HCT116 (cell line): ENCODE measurements around the gene SYCP3. TPM values are rescaled to one million over a fixed set of nuclear protein-coding genes. Genes with fewer than 3 reads are reported as not detected.

Source experiments
- ATAC-seq: fragments of 200-7000 bp; cut with Tn5 transposase; 2 replicates; pipeline ENCODE4 v1.9.1; 2020; ENCODE audit warnings: mild to moderate bottlenecking, moderate library complexity
- BruUV-seq: library from RNA; stranded (reverse); fragments of 400-500 nt; replicated peaks from 2 replicates; lab custom pipeline; 2021; lab: Mats Ljungman, UMichigan
- CTCF ChIA-PET: fragments of 300-600 bp; sonication (Branson Sonifier 250); formaldehyde crosslinking; loops from one replicate; lab custom pipeline; 2021; ENCODE audit warnings: antibody characterized with exemption; lab: Charles Lee
- POLR2A ChIA-PET: fragments of 300-600, 350-600 bp; sonication (Branson Sonifier 250); formaldehyde crosslinking; loops from one replicate; lab custom pipeline; 2021; ENCODE audit warnings: antibody characterized with exemption; lab: Charles Lee
- RAD21 ChIA-PET, 2 experiments: fragments of 300-600 bp; sonication (Branson Sonifier 250); formaldehyde crosslinking; loops; one replicate each; lab custom pipeline; 2023; ENCODE audit warnings: low total read pairs in 2 of 2; ENCODE audit not compliant: uncharacterized antibody in 2 of 2, unreplicated experiment in 2 of 2, low non-redundant PET in 1 of 2; lab: Charles Lee
- DNase-seq: peaks from one replicate; pipeline ENCODE4 v3.0.0-alpha.2; 2010; ENCODE audit warnings: low read depth, low spot score
- H2AFZ ChIP-seq: fragments of 200-600 bp; shearing (Covaris generic), sonication (generic); 2 replicates; pipeline ENCODE4 v1.6.1; 2017; ENCODE audit warnings: low read depth, mixed run types, mixed read lengths, antibody characterized with exemption, low read length; ENCODE audit not compliant: poor library complexity, severe bottlenecking
- H3K27ac ChIP-seq: 2 replicates; pipeline ENCODE4 v1.5.1; 2012; ENCODE audit warnings: low read depth, low read length
- H3K27me3 ChIP-seq: fragments of 200-600 bp; sonication (generic); 2 replicates; pipeline ENCODE4 v1.6.1; 2016; ENCODE audit warnings: mixed run types, low read length, mixed read lengths; ENCODE audit not compliant: insufficient read depth
- H3K36me3 ChIP-seq, 2 experiments: fragments of 200-500 bp in 1 of 2; fragments of 200-600 bp in 1 of 2; sonication (Bioruptor generic) in 1 of 2; sonication (generic) in 1 of 2; 2 replicates each; pipeline versions ENCODE4 v1.5.1 to v1.6.1; 2014 to 2016; ENCODE audit warnings: low read length in 2 of 2, inconsistent platforms in 1 of 2, mixed read lengths in 1 of 2, mixed run types in 1 of 2; ENCODE audit not compliant: insufficient read depth in 2 of 2, control insufficient read depth in 1 of 2
- H3K4me1 ChIP-seq, 2 experiments: fragments of 200-600 bp in 1 of 2; sonication (generic) in 1 of 2; 2 replicates each; pipeline versions ENCODE4 v1.5.1 to v1.6.1; 2012 to 2017; ENCODE audit warnings: low read length in 2 of 2, inconsistent platforms in 1 of 2, mild to moderate bottlenecking in 1 of 2, mixed read lengths in 1 of 2, mixed run types in 1 of 2, moderate library complexity in 1 of 2; ENCODE audit not compliant: insufficient read depth in 2 of 2, control insufficient read depth in 1 of 2
- H3K4me2 ChIP-seq: fragments of 200-600 bp; sonication (generic); 2 replicates; pipeline ENCODE4 v1.6.1; 2017; ENCODE audit warnings: mixed run types, low read length, mixed read lengths
- H3K4me3 ChIP-seq, 2 experiments: fragments of 200-600 bp in 1 of 2; sonication (generic) in 1 of 2; replicated peaks in 1 of 2; 2 replicates each; pipeline ENCODE4 v1.5.1; 2011 to 2016; ENCODE audit warnings: low read length in 2 of 2, control low read depth in 1 of 2, low read depth in 1 of 2, mild to moderate bottlenecking in 1 of 2, mixed read lengths in 1 of 2, mixed run types in 1 of 2
- H3K79me2 ChIP-seq: fragments of 200-600 bp; sonication (generic); 2 replicates; pipeline ENCODE4 v1.6.1; 2017; ENCODE audit warnings: mild to moderate bottlenecking, mixed run types, low read length, moderate library complexity, mixed read lengths; ENCODE audit not compliant: insufficient read depth
- H3K9ac ChIP-seq: fragments of 200-600 bp; sonication (generic); 2 replicates; pipeline ENCODE4 v1.6.1; 2016; ENCODE audit warnings: low read length, mixed read lengths
- H3K9me2 ChIP-seq: fragments of 200-600 bp; sonication (generic), shearing (Covaris generic); 2 replicates; pipeline ENCODE4 v1.6.1; 2017; ENCODE audit warnings: mixed run types, mild to moderate bottlenecking, moderate library complexity; ENCODE audit not compliant: insufficient read depth
- H3K9me3 ChIP-seq, 2 experiments: fragments of 200-500 bp in 1 of 2; fragments of 200-600 bp in 1 of 2; sonication (Bioruptor generic) in 1 of 2; sonication (generic) in 1 of 2; 2 replicates each; pipeline ENCODE4 v1.6.1; 2014 to 2017; ENCODE audit warnings: low read length in 2 of 2, mixed read lengths in 2 of 2, inconsistent platforms in 1 of 2, low read depth in 1 of 2, mild to moderate bottlenecking in 1 of 2, mixed run types in 1 of 2, moderate library complexity in 1 of 2; ENCODE audit not compliant: control insufficient read depth in 1 of 2, insufficient read depth in 1 of 2
- H4K20me1 ChIP-seq: fragments of 200-600 bp; sonication (generic), shearing (Covaris generic); 2 replicates; pipeline ENCODE4 v1.6.1; 2017; ENCODE audit warnings: mixed run types, mild to moderate bottlenecking, moderate library complexity; ENCODE audit not compliant: insufficient read depth
- CBX3 ChIP-seq: IDR thresholded peaks from 2 replicates; pipeline ENCODE4 v1.6.1; 2012; ENCODE audit warnings: low read depth
- EGR1 ChIP-seq: IDR thresholded peaks from 2 replicates; pipeline ENCODE4 v1.6.1; 2012; ENCODE audit warnings: low read depth
- ELF1 ChIP-seq: IDR thresholded peaks from 2 replicates; pipeline ENCODE4 v1.6.1; 2012; ENCODE audit warnings: low read depth, borderline replicate concordance
- EZH2 ChIP-seq: fragments of 200-600 bp; sonication (generic); IDR thresholded peaks from 2 replicates; pipeline ENCODE4 v1.6.1; 2017; ENCODE audit warnings: antibody characterized with exemption, mixed run types
- EZH2phosphoT487 ChIP-seq: fragments of 200-600 bp; IDR thresholded peaks from 2 replicates; pipeline ENCODE4 v1.6.1; 2018; ENCODE audit warnings: antibody characterized with exemption, borderline replicate concordance
- JUND ChIP-seq: IDR thresholded peaks from 2 replicates; pipeline ENCODE4 v1.6.1; 2012
- POLR2AphosphoS5 ChIP-seq: IDR thresholded peaks from 2 replicates; pipeline ENCODE4 v1.6.1; 2011; ENCODE audit warnings: mild to moderate bottlenecking, low read depth, low read length, moderate library complexity
- RAD21 ChIP-seq: IDR thresholded peaks from 2 replicates; pipeline ENCODE4 v1.6.1; 2012; ENCODE audit warnings: low read depth, mild to moderate bottlenecking
- SIN3A ChIP-seq: IDR thresholded peaks from 2 replicates; pipeline ENCODE4 v1.6.1; 2012; ENCODE audit warnings: low read depth
- SP1 ChIP-seq: IDR thresholded peaks from 2 replicates; pipeline ENCODE4 v1.6.1; 2012; ENCODE audit warnings: low read depth
- SRF ChIP-seq: IDR thresholded peaks from 2 replicates; pipeline ENCODE4 v1.6.1; 2012; ENCODE audit warnings: low read depth
- TCF7L2 ChIP-seq: IDR thresholded peaks from 2 replicates; pipeline ENCODE4 v1.7.0; 2011; ENCODE audit warnings: borderline replicate concordance, inconsistent platforms; ENCODE audit not compliant: insufficient read depth, insufficient read length; ENCODE audit errors: extremely low read depth
- ZFX ChIP-seq: fragments of 450-650 bp; IDR thresholded peaks from 2 replicates; pipeline ENCODE4 v1.6.1; 2017
- intact Hi-C: fragments of 100-400 bp; cut with micrococcal nuclease; formaldehyde crosslinking; loops from 2 replicates; pipeline ENCODE4 v1.10.0; 2022
- total RNA-seq: library from RNA; stranded (reverse); gene quantifications from one replicate; pipeline ENCODE4 v1.2.1, GENCODE V29; 2021; ENCODE audit not compliant: unreplicated experiment
- TF ChIP-seq, protein P1 (sequence below), 3 experiments: fragments of 200-600 bp in 1 of 3; sonication (generic) in 1 of 3; IDR thresholded peaks in 2 of 3; conservative IDR thresholded peaks in 1 of 3; 2 replicates each; pipeline ENCODE4 v1.5.1; 2012 to 2017; ENCODE audit warnings: low read depth in 2 of 3, low read length in 2 of 3, antibody characterized with exemption in 1 of 3, borderline replicate concordance in 1 of 3, control low read depth in 1 of 3, mild to moderate bottlenecking in 1 of 3, mixed read lengths in 1 of 3, mixed run types in 1 of 3, moderate library complexity in 1 of 3; ENCODE audit not compliant: insufficient read depth in 1 of 3
- TF ChIP-seq, protein P2 (sequence below): IDR thresholded peaks from 2 replicates; pipeline ENCODE4 v1.6.1; 2012; ENCODE audit warnings: low read depth
- TF ChIP-seq, protein P3 (sequence below): IDR thresholded peaks from 2 replicates; pipeline ENCODE4 v1.6.1; 2012

Gene SYCP3
- total RNA-seq, 1 experiment from 2014 or later, result not detected

DNA sequence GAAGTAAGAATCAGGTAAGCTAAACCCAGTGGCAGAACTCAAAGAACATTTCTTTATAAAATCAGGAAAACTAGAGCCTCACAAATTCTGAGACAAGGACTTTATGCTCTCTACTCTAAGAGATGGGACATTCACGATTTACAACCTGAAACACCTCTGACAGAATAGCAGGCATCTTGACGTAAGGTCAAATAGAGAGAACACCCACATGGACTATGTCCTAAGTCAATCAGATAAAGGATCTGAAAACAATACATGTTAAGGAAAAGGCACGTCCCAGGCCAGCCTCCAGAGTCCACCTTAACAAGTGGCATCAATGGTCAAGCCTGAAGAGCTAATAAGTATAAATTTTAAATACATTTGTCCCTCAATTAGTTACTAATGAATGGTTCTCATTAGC lies 39.9 kb upstream of the SYCP3 start:
- ChIA-PET RAD21 (no interaction called here), CTCF (interaction anchor here (3.4 kb wide), 1 partner anchor 52 kb away, joined by 10 read pairs; the partner anchor contains the start of gene GNPTAB), POLR2A (no interaction called here)
- H3K4me3 ChIP-seq, result no peak overlapping the region
- no peak overlapping the region for H3K27ac ChIP-seq
- BruUV-seq, result no TSS peak
- TF ChIP-seq CBX3, result no peak
- TF ChIP-seq SIN3A, result no peak
- no peak for TF ChIP-seq ZFX
- no peak for TF ChIP-seq RAD21
- TF ChIP-seq, protein P1, sequence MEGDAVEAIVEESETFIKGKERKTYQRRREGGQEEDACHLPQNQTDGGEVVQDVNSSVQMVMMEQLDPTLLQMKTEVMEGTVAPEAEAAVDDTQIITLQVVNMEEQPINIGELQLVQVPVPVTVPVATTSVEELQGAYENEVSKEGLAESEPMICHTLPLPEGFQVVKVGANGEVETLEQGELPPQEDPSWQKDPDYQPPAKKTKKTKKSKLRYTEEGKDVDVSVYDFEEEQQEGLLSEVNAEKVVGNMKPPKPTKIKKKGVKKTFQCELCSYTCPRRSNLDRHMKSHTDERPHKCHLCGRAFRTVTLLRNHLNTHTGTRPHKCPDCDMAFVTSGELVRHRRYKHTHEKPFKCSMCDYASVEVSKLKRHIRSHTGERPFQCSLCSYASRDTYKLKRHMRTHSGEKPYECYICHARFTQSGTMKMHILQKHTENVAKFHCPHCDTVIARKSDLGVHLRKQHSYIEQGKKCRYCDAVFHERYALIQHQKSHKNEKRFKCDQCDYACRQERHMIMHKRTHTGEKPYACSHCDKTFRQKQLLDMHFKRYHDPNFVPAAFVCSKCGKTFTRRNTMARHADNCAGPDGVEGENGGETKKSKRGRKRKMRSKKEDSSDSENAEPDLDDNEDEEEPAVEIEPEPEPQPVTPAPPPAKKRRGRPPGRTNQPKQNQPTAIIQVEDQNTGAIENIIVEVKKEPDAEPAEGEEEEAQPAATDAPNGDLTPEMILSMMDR (IDR thresholded peaks at IDR 0.05 in 2 of 3, conservative IDR thresholded peaks at IDR 0.05 in 1 of 3; ENCODE audit: borderline replicate concordance in 1 of 3, insufficient read depth in 1 of 3, low read depth in 2 of 3, low read length in 2 of 3), result no peak
- no peak for TF ChIP-seq EZH2phosphoT487
- no peak for TF ChIP-seq ELF1
- TF ChIP-seq EZH2, result no peak
- no peak for TF ChIP-seq EGR1
- no peak for TF ChIP-seq JUND
- TF ChIP-seq, protein P2, sequence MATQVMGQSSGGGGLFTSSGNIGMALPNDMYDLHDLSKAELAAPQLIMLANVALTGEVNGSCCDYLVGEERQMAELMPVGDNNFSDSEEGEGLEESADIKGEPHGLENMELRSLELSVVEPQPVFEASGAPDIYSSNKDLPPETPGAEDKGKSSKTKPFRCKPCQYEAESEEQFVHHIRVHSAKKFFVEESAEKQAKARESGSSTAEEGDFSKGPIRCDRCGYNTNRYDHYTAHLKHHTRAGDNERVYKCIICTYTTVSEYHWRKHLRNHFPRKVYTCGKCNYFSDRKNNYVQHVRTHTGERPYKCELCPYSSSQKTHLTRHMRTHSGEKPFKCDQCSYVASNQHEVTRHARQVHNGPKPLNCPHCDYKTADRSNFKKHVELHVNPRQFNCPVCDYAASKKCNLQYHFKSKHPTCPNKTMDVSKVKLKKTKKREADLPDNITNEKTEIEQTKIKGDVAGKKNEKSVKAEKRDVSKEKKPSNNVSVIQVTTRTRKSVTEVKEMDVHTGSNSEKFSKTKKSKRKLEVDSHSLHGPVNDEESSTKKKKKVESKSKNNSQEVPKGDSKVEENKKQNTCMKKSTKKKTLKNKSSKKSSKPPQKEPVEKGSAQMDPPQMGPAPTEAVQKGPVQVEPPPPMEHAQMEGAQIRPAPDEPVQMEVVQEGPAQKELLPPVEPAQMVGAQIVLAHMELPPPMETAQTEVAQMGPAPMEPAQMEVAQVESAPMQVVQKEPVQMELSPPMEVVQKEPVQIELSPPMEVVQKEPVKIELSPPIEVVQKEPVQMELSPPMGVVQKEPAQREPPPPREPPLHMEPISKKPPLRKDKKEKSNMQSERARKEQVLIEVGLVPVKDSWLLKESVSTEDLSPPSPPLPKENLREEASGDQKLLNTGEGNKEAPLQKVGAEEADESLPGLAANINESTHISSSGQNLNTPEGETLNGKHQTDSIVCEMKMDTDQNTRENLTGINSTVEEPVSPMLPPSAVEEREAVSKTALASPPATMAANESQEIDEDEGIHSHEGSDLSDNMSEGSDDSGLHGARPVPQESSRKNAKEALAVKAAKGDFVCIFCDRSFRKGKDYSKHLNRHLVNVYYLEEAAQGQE, result no peak
- TF ChIP-seq, protein P3, sequence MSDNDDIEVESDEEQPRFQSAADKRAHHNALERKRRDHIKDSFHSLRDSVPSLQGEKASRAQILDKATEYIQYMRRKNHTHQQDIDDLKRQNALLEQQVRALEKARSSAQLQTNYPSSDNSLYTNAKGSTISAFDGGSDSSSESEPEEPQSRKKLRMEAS, result no peak
- no peak for TF ChIP-seq SP1
- TF ChIP-seq POLR2AphosphoS5, result no peak
- no peak for TF ChIP-seq SRF
- no peak for TF ChIP-seq TCF7L2
- H3K9ac ChIP-seq, result no peak overlapping the region
- H3K27me3 ChIP-seq, result no peaks in the 10 kb centered on the region
- H4K20me1 ChIP-seq, result no peaks in the 10 kb centered on the region
- no peaks in the 10 kb centered on the region for H3K9me3 ChIP-seq
- intact Hi-C loops, result loop anchor here (10.0 kb wide), 1 partner anchor 706 kb away; the partner anchor contains the start of gene IGF1
- ATAC-seq, result no peak
- H2AFZ ChIP-seq, result no peak overlapping the region
- H3K9me2 ChIP-seq, result no peaks in the 10 kb centered on the region
- H3K79me2 ChIP-seq, result no peaks in the 10 kb centered on the region
- no peak overlapping the region for H3K4me2 ChIP-seq
- no peaks in the 10 kb centered on the region for H3K36me3 ChIP-seq
- no peak for DNase-seq
- H3K4me1 ChIP-seq, result no peaks in the 10 kb centered on the region
